ENCODE data around the gene SQOR. TPM values are rescaled to one million over a fixed set of nuclear protein-coding genes. Genes with fewer than 3 reads are reported as not detected.
"Not testable (repeated sequence)": the region's sequence is repeated elsewhere in the genome, so short reads cannot be mapped to it uniquely, and the experiment has no call there.

SQOR gene
- total RNA-seq, 2 donors from 2014 or later: 37.8 to 44.4 TPM

DNA sequence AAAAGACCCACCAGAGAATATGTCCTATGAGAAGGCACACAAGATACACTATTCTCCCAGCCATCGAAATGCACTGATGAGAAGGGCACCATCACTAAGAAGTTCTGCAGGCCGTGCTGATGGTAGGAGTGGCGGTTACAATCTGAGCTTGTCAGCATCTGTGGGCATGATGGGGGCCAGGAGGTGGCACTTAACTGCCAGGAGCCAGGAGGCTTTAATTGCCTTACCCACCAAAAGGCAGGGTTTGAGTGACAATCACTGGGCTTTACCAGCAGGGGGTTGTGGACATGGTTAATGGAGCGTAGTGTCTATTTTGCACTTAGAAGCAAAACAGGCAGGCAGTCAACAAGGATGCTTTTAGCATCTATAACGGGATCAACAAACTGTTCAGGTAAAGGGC is 16.0 kb upstream of the SQOR start:
- intact Hi-C loops (cut with DNase I): loop anchor here (10.0 kb wide), 2 partner anchors 94 to 164 kb away; partner anchors contain the start of gene SLC30A4 (in 2 of the 2)
- DNase-seq (ENCODE audit: low spot score): no peak

DNA sequence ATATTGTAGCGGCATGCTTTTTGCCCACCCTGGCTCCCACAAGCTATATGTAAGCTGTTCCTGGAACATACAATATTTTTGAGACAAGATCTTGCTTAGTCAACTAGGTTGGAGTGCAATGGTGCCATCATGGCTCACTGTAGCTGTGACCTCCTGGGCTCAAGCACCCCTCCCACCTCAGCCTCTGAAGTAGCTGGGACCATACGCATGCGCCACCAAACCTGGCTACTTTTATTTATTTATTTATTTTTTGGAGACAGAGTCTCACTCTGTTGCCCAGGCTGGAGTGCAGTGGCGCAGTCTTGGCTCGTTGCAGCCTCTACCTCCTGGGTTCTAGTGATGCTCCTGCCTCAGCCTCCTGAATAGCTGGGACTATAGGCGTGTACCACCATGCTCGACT is 6.7 kb upstream of the SQOR start:
- intact Hi-C loops (cut with DNase I): no loop called here
- DNase-seq (ENCODE audit: low spot score): no peak

DNA sequence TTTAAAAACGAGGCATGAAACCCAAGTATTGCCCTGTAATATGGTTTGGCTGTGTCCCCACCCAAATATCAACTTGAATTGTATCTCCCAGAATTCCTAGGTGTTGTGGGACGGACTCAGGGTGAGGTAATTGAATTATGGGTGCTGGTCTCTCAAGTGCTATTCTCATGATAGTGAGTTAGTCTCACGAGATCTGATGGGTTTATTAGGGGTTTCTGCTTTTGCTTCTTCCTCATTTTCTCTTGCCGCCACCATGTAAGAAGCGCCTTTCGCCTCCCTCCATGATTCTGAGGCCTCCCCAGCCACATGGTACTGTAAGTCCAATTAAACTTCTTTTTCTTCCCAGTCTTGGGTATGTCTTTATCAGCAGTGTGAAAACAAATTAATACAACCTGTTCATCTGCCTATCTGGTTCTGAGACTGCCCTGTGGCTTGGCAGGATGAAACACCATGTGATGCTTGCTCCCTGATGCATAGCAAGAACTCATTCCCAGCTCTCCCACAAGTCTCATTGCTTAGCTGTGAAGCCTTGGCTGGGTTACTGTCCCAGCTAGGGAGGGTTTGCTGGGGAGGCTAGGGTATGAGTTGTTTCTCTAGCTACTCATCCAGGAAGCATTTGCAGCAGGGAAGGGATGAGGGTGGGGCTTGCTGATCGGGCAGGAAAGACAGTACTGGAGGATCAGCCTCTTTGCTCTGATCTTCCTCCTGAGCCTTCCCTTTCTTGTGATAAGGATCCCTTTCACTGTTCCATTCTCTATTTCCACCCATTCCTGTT is 3.7 kb upstream of the SQOR start:
- peak; percentile 81 for DNase-seq (ENCODE audit: low spot score)
- intact Hi-C loops (cut with DNase I): no loop called here

DNA sequence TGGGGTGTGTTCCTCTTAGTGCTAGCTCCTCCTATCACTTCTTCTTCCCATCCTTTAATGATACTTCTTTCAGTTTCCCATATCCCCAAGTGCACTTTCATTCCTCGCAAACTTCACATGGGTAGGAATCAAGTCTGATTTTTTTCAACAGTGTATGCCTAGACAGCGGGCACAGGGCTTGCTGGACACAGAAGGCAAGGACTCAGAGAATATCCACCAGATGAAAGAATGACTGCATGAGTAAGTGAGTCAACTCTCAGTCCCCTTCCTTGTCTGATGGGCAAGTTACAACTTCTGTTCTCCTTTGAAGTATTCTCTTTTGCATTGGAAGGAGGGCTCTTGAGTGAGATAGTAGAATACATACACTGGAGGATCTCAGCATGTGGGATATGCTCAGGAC is 3.1 kb upstream of the SQOR start:
- intact Hi-C loops (cut with DNase I): no loop called here
- no peak for DNase-seq (ENCODE audit: low spot score)

DNA sequence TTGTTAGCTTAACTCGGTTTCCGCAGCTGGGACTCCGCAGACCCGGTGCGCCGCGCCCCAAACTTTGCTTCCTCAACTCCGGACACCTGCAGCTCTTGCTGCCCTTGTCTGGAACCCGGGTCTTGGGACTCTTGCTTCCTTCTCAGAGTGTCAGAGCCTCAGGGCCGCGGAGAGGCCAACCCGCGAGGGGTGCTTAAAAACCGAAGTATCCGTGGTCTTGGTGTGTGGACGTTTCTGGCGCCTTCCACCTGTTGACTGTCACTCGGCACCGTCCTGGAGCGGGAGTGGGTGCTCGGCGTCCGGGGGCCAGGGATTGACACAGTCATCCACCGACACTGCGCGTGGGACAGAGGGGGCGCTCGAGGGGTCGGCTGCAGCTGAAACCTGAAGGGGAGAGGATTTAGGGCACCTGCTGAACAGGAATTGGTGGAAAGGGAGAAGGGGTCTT is 386 bp downstream of the SQOR start:
- peak; percentile 91 for DNase-seq (ENCODE audit: low spot score)
- intact Hi-C loops (cut with DNase I): no loop called here

DNA sequence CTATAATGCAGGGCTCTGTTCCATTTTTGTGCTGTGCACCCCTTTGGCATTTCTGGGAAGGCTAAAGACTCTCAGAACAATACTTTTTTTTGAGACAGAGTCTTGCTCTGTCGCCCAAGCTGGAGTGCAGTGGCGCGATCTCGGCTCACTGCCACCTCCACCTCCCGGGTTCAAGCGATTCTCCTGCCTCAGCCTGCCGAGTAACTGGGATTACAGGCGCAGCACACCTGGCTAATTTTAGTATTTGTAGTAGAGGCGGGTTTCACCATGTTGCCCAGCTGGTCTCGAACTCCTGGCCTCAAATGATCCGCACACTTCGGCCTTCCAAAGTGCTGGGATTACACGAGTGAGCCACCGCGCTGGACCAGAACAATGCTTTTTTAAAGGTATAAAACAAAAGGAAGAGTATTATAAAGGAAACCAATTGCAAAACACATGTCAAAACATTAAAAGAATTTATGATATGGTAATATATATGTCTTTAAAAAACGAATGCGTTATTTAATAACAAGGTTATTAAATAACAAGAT is 999 bp downstream of the SQOR start:
- DNase-seq (ENCODE audit: low spot score): no peak
- intact Hi-C loops (cut with DNase I): no loop called here

DNA sequence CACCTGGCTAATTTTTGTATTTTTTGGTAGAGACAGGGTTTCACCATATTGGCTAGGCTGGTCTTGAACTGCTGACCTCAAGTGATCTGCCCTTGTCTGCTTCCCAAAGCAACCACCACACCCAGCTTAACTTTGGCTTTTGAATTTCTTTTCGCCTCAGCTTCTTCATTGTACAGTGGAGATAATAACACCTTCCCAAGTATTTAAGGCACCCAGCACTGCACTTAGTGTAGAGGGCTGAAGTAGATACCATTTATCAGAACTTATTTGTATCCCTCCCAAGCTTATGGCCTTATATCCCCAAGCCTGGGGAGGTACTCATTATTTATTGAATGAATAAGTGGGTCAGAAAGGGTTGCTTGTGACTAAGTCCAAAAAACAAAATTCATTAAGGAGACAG is 2.3 kb downstream of the SQOR start:
- intact Hi-C loops (cut with DNase I): no loop called here
- DNase-seq (ENCODE audit: low spot score): no peak

DNA sequence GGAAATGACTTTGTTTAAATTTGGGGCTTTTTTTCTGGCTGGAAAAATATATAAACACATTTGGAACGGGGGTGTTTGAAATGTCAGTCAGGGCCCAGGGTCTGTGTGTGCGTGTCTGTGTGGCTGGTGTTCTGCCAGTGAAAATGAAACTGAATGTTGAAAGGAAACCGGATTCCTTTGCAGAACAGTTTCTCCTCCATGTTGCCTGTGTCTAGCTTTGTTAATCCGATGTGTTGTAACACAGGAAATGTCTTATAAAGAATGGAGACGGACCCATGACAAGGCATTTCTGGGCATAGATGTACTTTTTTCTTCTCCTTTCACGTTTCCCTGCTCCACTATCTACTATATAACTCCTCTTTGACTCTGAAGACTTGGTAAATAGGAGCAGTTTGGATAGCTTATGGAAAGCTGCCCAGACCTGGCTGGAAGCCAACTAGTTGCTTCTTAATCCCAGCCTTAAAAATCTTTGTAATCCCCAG is 2.8 kb downstream of the SQOR start:
- intact Hi-C loops (cut with DNase I): no loop called here
- no peak for DNase-seq (ENCODE audit: low spot score)

DNA sequence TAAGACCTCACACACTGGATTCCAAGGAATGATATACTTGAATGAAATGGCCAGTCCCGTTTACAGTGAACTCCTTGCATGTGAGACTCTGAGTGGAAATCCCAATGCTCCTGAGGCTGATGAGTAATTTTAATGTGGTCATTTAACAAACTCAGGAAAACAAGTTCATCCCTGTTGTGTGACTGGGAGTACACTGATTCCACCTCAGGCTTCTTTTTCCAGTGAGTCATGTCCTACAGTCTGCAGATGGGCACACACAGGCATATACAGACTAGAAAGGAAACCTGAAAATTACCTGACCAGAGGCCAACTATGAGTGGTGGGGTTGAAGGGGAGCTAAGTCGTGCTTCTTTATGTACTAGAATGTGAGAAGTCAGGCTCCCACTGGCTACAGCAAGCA is 5.8 kb downstream of the SQOR start:
- intact Hi-C loops (cut with DNase I): no loop called here
- DNase-seq (ENCODE audit: low spot score): no peak

DNA sequence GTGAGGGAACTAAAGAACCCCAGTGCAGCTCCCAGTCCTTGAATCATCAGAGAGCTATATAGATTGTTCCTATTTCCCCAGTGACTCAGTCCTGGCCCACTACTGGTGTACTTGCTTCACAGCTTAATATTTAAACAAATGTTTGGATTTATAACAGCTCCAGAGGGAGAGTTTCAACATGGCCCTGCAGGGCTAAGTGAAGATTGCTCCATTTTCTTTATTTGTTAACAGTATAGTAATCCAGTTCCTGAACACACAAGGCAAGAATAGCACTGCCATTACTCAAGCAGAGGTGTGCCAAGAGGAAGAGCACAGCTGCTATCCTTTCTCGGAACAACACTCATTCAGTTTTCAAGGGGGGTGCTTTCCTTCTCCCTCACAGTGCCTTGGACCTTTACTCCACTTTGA is 6.5 kb downstream of the SQOR start:
- no peak for DNase-seq (ENCODE audit: low spot score)
- intact Hi-C loops (cut with DNase I): no loop called here

DNA sequence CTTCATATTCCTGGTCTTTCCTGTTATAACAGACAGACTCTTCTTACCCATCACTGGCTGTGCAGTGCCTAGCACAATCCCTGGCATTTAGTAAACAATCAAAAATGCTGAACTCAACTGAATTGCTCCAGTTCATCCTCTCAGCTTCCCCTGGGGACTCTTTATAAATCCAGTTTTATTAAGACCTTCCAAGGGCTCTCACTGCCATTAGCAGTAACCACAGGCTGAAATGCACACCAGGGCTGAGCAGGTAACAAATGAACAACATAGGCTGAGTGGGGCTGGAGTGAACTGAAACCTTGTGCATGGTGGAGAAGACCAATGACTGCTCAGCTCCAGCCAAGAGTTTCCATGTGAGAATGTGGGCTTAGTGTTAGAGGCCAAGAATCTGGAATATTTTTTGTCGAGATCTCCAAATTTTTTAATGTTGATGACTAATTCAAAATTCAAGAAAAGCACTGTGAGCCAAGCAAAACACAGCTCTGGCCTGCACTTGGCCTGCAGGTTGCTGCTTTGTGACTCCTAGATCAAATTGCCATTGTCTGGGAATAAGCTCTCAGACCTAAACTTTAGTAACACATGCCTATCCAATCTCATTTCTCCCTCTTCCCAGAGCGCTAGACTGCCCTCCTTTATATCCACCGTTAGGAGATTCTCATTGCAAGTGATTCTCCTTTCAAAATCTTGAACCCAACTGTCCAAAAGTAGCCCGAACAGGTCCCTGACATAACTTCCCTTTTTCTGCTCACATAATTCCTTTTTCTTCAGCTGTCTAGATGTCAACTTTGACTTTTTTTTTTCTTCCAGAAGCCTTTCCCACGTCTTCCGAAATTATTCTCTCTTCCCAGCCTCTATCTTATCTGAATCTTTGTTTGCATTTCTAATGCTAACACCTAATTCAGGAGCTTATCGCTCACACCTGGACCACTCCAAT is 7.4 kb downstream of the SQOR start:
- peak; percentile 85 for DNase-seq (ENCODE audit: low spot score)
- intact Hi-C loops (cut with DNase I): no loop called here

DNA sequence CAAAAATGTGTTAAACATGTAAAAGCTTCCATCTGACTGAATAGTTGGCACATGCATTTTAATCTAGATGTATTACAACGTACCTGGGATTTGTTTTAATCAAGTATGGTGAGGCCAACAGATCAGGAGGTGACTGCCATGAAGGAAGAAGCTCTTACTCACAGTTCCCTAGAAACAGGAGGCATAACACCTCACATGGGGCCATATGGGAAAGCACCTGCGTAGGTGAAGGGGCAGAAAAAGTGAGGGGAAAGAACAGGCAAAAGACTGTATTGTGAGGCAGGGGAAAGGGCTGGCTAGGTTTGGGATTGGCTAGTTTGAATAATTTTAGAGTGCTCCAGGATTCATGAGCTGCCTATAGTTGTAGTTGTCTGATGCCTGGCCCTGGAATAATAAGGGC is 9.6 kb downstream of the SQOR start:
- intact Hi-C loops (cut with DNase I): no loop called here
- no peak for DNase-seq (ENCODE audit: low spot score)

DNA sequence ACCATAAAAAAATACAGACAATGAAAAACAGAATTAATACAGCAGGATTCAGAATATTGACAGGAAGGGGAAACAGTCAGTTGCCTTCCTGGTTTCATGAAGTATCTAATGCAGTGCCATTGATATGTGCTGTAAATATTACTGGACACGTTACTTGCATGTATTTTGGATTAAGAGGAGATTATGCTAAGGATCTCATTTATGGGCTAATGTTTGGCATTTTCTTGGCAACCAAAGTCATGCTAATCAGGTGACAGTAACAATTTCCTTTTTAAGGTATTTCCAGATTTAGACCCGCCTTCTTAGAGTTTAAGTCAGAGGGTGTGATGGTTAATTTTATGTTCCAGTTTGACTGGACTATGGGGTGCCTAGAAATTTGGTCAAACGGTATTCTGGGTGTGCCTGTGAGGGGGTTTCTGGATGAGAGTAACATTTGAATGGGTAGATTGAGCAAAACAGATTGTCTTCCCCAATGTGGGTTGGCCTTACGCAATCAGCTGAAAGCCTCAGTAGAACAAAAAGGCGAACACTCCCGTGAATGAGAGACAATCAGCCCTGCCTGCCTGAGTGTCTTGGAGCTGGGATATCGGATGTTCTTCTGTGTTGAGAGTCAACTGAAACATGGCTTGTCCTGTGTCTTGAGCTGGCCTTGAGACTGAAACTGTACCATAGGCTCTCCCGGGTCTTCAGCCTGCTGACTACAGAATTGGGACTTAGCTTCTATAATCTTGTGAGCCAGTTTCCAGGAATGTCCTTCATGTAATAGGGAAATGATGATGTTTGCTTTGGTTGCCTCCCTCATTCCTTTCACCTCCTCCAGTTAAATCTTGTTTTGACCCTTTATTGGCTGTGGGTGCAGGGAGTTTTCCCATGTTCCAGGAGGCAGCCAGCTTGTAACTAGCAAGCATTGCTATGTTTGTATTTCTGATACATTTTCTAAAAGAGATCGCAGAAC is 10.5 kb downstream of the SQOR start:
- intact Hi-C loops (cut with DNase I): no loop called here
- DNase-seq (ENCODE audit: low spot score): no peak

DNA sequence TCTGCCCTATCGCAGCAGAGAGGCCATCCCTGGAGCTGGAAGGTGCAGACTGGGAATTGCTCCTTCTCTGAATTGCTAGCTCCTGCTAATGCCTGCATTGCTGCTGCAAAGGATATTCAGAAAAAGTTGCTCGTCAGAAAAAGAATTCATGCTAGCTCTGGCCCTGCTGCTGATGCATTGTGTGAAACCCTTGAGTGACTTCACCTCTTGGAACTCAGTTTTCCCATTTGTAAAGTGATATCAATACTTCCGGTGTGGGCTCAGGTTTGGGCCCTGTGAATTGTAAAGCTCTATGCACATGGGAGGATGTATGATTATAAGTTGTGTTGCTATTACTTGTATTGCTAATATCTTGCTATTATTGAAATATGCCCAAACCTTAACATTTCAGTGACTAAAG is 11.4 kb downstream of the SQOR start:
- intact Hi-C loops (cut with DNase I): no loop called here
- DNase-seq (ENCODE audit: low spot score): no peak

DNA sequence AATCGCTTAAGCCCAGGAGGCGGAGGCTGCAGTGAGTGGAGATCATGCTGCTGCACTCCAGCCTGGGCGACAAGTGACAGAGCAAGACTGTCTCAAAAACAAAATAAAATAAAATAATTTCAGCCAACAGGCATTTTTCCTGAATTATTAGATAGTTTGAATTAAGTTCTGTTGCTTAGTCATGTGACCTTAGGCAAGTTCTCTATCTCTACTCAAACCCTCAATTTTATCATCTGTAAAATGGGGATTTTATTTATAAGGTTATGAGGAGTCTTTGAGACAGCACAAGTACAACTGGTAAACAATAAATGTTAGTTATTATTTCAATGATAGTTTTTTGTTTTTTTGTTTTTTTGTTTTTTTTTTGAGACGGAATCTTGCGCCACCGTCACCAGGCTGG is 13.0 kb downstream of the SQOR start:
- no peak for DNase-seq (ENCODE audit: low spot score)
- intact Hi-C loops (cut with DNase I): no loop called here

DNA sequence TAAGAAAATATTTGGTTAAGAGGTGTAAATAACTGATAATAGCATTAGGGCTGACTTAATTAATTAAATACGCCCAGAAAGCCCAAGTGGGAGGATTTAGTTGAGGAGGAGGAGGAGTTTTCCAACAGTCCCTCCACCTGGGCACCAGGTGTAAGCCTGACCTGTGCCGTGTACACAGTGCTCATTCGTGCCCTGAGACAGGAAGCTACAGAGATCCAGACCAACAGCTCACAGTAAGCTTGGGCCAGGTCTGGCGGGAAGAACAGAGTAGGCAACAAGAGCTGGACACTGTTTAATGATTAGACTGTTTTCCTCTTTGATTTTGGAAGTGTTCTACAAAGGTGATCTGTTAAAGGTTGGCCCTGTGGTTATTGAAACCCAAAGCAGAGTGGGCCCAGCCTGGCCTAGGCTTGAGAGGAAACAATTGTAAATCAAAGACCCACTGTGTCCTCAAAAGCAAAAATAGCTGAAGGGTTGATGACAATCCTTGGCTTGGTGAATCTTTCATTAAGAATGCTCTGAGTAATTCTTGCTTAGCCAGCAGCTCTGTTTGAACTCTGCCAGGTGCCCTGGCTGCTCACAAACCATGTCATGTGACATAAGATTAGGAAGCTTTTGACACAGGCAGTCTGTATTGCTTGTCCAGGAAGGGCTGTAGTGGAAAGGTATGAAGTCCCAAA is 13.8 kb downstream of the SQOR start:
- intact Hi-C loops (cut with DNase I): no loop called here
- DNase-seq (ENCODE audit: low spot score): no peak

DNA sequence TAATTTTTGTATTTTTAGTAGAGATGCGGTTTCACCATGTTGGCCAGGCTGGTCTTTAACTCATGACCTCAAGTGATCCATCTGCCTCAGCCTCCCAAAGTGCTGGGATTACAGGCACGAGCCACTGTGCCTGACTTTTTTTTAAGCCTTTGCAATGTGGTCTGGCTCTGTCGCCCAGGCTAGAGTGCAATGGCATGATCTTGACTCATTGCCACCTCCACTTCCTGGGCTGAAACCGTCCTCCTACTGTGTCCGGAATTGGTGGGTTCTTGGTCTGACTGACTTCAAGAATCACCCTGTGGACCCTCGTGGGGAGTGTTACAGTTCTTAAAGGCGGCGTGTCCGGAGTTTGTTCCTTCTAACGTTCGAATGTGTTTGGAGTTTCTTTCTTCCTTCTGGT is 15.2 kb downstream of the SQOR start:
- DNase-seq (ENCODE audit: low spot score); intact Hi-C loops (cut with DNase I): not testable (repeated sequence)

DNA sequence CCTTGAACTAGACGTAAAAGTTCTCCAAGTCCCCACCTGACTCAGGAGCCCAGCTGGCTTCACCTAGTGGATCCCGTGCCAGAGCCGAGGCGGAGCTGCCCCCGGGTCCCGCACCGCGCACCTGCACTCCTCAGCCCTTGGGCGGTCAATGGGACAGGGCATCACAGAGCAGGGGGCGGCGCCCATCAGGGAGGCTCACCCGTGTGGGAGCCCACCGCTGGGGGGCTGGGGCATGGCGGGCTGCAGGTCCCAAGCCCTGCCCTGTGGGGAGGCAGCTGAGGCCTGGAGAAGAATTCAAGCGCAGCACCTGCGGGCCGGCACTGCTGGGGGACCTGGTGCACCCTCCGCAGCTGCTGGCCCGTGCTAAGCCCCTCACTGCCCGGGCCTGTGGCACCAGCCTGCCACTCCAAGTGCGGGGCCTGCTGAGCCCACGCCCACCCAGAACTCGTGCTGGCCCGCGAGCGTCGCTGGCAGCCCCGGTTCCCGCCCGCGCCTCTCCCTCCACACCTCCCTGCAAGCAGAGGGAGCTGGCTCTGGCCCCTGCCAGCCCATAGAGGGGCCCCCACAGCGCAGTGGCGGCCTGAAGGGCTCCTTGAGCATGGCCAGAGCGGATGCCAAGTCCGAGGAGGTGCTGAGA is 16.2 kb downstream of the SQOR start:
- intact Hi-C loops (cut with DNase I): no loop called here
- no peak for DNase-seq (ENCODE audit: low spot score)

All from posterior vena cava (tissue), 2 donors.